GM21717 (cell line): ENCODE measurements around the gene TNNI3K.

Experiments
- ATAC-seq: cut with Tn5 transposase; IDR thresholded peaks from one replicate; pipeline ENCODE4 v1.9.1; 2021; ENCODE audit warnings: mild to moderate bottlenecking, moderate library complexity; ENCODE audit not compliant: unreplicated experiment

The TNNI3K gene

GRCh38 chr1:74534241-74534640 is 299.1 kb downstream of the TNNI3K start:
- no peak for ATAC-seq

GRCh38 chr1:74545821-74546220 is 310.6 kb downstream of the TNNI3K start:
- ATAC-seq = no peak

- no peak for ATAC-seq
Measured at GRCh38 chr1:74548961-74549750, 314.0 kb downstream of the TNNI3K start.

GRCh38 chr1:74549932-74550331 is 314.7 kb downstream of the TNNI3K start:
- no peak for ATAC-seq

- ATAC-seq = no peak
Measured at GRCh38 chr1:74570797-74571492, 335.8 kb downstream of the TNNI3K start.

- no peak for ATAC-seq
Measured at GRCh38 chr1:74571493-74571800, 336.3 kb downstream of the TNNI3K start.

- no peak for ATAC-seq
Measured at GRCh38 chr1:74571891-74572290, 336.7 kb downstream of the TNNI3K start.

GRCh38 chr1:74578101-74578500 is 342.9 kb downstream of the TNNI3K start:
- no peak for ATAC-seq

GRCh38 chr1:74579425-74579824 is 344.2 kb downstream of the TNNI3K start:
- ATAC-seq = peak; percentile 99

- ATAC-seq = no peak
Measured at GRCh38 chr1:74583397-74583796, 348.2 kb downstream of the TNNI3K start.

- no peak for ATAC-seq
Measured at GRCh38 chr1:74584185-74584584, 349.0 kb downstream of the TNNI3K start.

GRCh38 chr1:74586253-74586897 is 351.2 kb downstream of the TNNI3K start:
- ATAC-seq = no peak

GRCh38 chr1:74587888-74588287 is 352.7 kb downstream of the TNNI3K start:
- no peak for ATAC-seq

- ATAC-seq = no peak
Measured at GRCh38 chr1:74590288-74590687, 355.1 kb downstream of the TNNI3K start.

GRCh38 chr1:74591949-74592348 is 356.8 kb downstream of the TNNI3K start:
- no peak for ATAC-seq

- peak; percentile 50 for ATAC-seq
Measured at GRCh38 chr1:74592580-74593355, 357.6 kb downstream of the TNNI3K start.
